Left ventricle myocardium inferior (tissue), 1 donor: ENCODE results near the gene BLOC1S5. TPM values are rescaled to one million over a fixed set of nuclear protein-coding genes. Genes with fewer than 3 reads are reported as not detected.

ENCODE experiments used
- DNase-seq: peaks from one replicate; pipeline ENCODE4 v3.0.0-alpha.2; 2020
- H3K27ac ChIP-seq: fragments of 200-600 bp; replicated peaks from 2 replicates; pipeline ENCODE4 v1.8.0; 2021
- H3K27me3 ChIP-seq: fragments of 200-600 bp; 2 replicates; pipeline ENCODE4 v1.8.0; 2021; ENCODE audit warnings: low read depth
- H3K36me3 ChIP-seq: fragments of 200-600 bp; 2 replicates; pipeline ENCODE4 v1.8.0; 2021
- H3K4me1 ChIP-seq: fragments of 200-600 bp; 2 replicates; pipeline ENCODE4 v1.8.0; 2021
- H3K4me3 ChIP-seq: fragments of 200-600 bp; 2 replicates; pipeline ENCODE4 v1.8.0; 2021; ENCODE audit warnings: mild to moderate bottlenecking, moderate library complexity
- H3K9me3 ChIP-seq: fragments of 200-600 bp; replicated peaks from 2 replicates; pipeline ENCODE4 v1.8.0; 2021
- CTCF ChIP-seq: fragments of 200-600 bp; IDR thresholded peaks from 2 replicates; pipeline ENCODE4 v1.8.0; 2021; ENCODE audit warnings: antibody characterized with exemption, mild to moderate bottlenecking, borderline replicate concordance
- intact Hi-C: fragments of 100-400 bp; cut with micrococcal nuclease; formaldehyde crosslinking; loops from one replicate; pipeline ENCODE4 v1.11.0; 2022
- total RNA-seq: library from RNA; stranded (reverse); fragmentation: NEBNext Ultra II Directional; extraction: Animal tissue kit (Norgen Biotek cat#: 25700); gene quantifications from one replicate; pipeline ENCODE4 v1.2.1, GENCODE V29; 2021
- donor health status: DM: no; HTN: yes; CAD: no; lungs with severe emphysema.

Gene BLOC1S5
- total RNA-seq, 1 donor from 2014 or later: 8.5 TPM

DNA sequence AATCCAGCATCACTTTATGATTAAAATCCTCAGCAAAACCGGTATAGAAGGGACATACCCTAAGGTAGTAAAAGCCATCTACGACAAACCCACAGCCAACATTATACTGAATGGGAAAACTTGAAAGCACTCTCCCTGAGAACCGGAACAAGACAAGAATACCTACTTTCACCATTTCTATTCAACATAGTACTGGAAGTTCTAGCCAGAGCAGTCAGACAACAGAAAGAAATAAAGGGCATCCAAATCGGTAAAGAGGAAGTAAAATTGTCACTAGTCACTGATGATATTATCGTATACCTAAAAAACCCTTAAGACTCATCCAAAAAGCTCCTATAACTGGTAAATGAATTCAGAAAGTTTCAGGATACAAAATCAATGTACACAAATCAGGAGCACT is 33.3 kb downstream of the BLOC1S5 start:
- intact Hi-C loops: no loop called here
- no peak overlapping the region for H3K4me3 ChIP-seq
- no peak for TF ChIP-seq CTCF
- no peaks in the 10 kb centered on the region for H3K27me3 ChIP-seq
- H3K27ac ChIP-seq: no peak overlapping the region
- peaks cover 30% of the 10 kb centered on the region for H3K4me1 ChIP-seq
- peaks cover 14% of the 10 kb centered on the region for H3K9me3 ChIP-seq
- peaks cover 5% of the 10 kb centered on the region for H3K36me3 ChIP-seq
- no peak for DNase-seq

DNA sequence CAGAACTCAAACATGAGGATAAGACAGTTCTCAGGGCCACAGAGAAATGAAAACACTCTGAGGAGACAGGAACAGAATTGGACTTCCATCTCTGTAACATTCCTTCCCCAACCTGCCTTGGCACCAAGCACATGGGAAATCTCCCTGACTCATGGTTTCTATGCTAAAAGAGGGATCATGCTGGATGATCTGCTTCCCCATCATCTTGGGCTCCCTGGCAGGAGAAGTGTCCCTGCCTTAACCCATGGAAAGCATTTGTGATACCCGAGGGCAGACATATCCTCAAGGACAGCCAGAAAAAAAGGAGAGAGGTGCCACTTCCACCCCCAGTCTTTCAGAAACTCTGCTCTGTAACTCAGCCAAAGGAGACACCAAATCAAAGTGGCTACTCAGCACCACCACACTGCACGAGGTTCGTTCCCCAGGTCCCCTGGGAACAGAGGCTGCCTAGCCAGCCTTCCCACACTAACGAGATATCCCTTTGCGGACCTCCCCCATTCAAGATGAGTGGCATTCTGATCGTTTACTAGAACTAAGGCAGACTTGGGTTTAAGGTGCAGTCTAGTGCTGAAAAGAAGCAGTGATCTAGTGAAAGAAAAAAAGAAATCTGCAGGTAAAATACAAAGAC is 34.8 kb downstream of the BLOC1S5 start:
- no peak for DNase-seq
- Histone ChIP-seq H3K4me3 (no peak overlapping the region), H3K4me1 (peaks cover 30% of the 10 kb centered on the region), H3K27ac (peak overlapping the region; percentile 68), H3K9me3 (peaks cover 14% of the 10 kb centered on the region), H3K36me3 (peaks cover 3% of the 10 kb centered on the region), H3K27me3 (no peaks in the 10 kb centered on the region)
- TF ChIP-seq CTCF: no peak
- intact Hi-C loops: no loop called here

GRCh38 chr6:8027965-8028651 is 36.1 kb downstream of the BLOC1S5 start:
- intact Hi-C loops: no loop called here
- Histone ChIP-seq H3K9me3 (peaks cover 10% of the 10 kb centered on the region), H3K4me3 (no peak overlapping the region), H3K36me3 (no peaks in the 10 kb centered on the region), H3K27me3 (no peaks in the 10 kb centered on the region), H3K4me1 (peaks cover 30% of the 10 kb centered on the region), H3K27ac (peak overlapping the region; percentile 68)
- no peak for DNase-seq
- no peak for TF ChIP-seq CTCF

DNA sequence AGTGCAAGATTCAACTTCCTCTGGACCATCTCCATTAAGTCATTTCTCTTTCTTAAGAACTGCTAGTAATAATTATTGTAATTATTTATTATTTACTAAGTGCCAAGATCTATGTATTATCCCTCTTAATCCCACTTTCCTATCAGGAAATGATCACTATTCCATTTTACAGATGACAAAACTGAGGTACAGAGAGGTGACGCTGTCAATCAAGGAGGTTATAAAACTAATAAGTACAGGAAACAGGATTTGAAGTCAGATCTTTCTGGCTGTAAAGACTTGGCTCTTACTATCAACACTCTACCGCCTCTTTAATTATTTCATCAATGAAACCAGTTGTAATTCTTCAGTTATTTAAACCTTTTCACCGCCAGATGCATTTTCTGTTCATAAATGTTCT is 37.4 kb downstream of the BLOC1S5 start:
- H3K9me3 ChIP-seq: peaks cover 6% of the 10 kb centered on the region
- no peaks in the 10 kb centered on the region for H3K27me3 ChIP-seq
- TF ChIP-seq CTCF: no peak
- intact Hi-C loops: no loop called here
- peaks cover 30% of the 10 kb centered on the region for H3K4me1 ChIP-seq
- no peak for DNase-seq
- H3K27ac ChIP-seq: peak overlapping the region; percentile 68
- no peak overlapping the region for H3K4me3 ChIP-seq
- no peaks in the 10 kb centered on the region for H3K36me3 ChIP-seq

DNA sequence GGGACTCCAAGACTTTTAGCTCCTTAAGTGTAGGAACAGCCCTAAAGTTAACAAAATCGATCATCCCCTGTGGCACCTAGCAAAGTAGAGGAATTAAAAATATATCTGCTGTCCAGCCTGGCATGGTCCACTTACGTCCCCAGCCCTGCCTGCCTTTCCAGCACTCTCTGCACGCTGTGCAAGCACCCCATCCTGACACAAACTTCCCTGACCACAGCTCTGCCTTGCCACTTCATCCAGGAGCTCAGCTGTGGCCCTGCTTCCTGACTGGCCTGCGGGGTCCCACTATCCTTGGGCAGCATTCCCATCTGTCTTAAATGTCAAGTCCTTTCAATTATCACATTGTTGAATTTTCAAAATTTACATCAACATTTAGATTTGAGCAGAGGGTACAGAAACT is 39.0 kb downstream of the BLOC1S5 start:
- intact Hi-C loops: no loop called here
- H3K4me1 ChIP-seq: peaks cover 30% of the 10 kb centered on the region
- H3K27me3 ChIP-seq: no peaks in the 10 kb centered on the region
- H3K9me3 ChIP-seq: no peaks in the 10 kb centered on the region
- H3K36me3 ChIP-seq: no peaks in the 10 kb centered on the region
- DNase-seq: no peak
- no peak overlapping the region for H3K4me3 ChIP-seq
- no peak overlapping the region for H3K27ac ChIP-seq
- no peak for TF ChIP-seq CTCF
